GM21576 (cell line): ENCODE data around the gene LMNA.
"Not testable (repeated sequence)": the region's sequence is repeated elsewhere in the genome, so short reads cannot be mapped to it uniquely, and the experiment has no call there.

Experiments
- ATAC-seq: cut with Tn5 transposase; IDR thresholded peaks from one replicate; pipeline ENCODE4 v1.9.1; 2021; ENCODE audit warnings: mild to moderate bottlenecking, moderate library complexity; ENCODE audit not compliant: unreplicated experiment

LMNA gene

DNA sequence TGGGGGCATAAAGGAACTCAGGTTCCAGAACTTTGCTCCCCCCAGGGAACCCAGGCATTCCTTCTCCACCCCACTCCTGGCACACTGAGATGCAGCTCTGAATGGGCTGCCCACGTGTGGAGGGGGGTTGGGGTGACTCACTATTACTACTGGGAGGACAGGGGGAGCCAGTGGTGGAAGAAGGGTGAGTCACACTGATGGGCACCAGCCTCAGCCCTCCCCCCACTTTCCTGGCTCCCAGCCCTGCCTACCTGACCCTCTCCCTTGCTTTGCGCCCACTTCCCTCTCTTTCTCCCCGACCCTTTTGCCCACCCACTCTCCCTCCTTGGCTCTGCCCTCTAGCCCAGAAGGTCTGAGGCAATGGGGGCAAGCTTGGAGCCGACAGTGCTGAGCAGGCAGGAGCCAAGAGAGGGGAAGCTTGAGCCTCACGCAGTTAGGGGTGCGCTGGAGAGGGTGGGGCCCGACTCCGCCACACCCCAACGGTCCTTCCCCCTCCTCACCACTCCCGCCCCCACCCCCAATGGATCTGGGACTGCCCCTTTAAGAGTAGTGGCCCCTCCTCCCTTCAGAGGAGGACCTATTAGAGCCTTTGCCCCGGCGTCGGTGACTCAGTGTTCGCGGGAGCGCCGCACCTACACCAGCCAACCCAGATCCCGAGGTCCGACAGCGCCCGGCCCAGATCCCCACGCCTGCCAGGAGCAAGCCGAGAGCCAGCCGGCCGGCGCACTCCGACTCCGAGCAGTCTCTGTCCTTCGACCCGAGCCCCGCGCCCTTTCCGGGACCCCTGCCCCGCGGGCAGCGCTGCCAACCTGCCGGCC is at the start of gene LMNA:
TSS of gene LMNA (plus strand) at position 611 of the 818 bp plus-strand sequence. CDS start 208 bp downstream, outside the sequence.
- ATAC-seq = peak; percentile 62

DNA sequence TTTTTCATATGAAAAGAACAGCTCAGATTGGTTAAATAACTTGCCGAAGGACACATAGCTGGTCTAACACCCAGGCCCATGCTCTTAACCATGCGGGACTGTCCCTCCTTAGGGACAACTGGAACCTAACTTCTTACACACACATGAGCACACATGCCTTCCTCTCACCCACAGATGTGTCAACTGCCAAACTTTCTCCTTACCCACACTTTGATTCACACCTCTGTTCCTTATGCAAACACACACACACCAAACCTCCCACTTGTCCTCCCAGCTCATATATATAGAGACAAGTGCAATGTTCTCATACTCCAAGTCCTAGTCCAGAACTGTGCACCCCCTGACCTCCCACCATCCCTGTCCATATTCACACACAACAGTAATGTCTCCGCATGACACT is 49.3 kb upstream of the LMNA start:
- ATAC-seq = no peak

DNA sequence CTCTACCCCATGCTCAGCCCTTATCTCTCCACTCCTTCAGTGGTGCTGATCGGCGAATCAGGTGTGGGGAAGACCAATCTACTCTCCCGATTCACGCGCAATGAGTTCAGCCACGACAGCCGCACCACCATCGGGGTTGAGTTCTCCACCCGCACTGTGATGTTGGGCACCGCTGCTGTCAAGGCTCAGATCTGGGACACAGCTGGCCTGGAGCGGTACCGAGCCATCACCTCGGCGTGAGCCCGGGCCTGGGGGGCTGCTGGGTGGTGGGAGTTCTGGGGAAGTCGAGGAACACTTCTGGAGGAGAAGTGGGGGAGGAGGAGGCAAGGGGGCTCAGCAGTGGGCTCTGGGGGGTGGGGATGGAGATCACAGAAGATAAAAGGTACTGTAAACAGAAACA is 48.6 kb upstream of the LMNA start:
- no peak for ATAC-seq

DNA sequence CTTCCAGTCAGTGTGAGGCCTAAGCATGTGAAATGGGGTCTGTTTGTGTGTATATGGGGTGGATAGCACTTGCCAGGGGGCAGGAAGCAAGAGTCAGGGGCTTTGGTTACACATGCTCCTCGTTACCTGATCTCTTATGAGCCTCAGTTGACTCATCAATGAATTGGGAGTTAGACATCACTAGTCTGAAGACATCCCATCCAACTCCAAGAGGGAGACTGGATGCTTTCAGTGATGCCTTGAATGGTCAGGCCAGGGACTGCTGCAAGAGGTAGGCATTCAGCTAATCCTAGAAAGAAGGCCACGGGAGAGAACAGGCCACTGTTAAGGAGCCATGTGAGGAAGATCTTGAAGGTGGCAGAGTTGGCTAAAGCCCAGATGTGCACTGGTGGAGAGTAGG is 47.2 kb upstream of the LMNA start:
- ATAC-seq = no peak

DNA sequence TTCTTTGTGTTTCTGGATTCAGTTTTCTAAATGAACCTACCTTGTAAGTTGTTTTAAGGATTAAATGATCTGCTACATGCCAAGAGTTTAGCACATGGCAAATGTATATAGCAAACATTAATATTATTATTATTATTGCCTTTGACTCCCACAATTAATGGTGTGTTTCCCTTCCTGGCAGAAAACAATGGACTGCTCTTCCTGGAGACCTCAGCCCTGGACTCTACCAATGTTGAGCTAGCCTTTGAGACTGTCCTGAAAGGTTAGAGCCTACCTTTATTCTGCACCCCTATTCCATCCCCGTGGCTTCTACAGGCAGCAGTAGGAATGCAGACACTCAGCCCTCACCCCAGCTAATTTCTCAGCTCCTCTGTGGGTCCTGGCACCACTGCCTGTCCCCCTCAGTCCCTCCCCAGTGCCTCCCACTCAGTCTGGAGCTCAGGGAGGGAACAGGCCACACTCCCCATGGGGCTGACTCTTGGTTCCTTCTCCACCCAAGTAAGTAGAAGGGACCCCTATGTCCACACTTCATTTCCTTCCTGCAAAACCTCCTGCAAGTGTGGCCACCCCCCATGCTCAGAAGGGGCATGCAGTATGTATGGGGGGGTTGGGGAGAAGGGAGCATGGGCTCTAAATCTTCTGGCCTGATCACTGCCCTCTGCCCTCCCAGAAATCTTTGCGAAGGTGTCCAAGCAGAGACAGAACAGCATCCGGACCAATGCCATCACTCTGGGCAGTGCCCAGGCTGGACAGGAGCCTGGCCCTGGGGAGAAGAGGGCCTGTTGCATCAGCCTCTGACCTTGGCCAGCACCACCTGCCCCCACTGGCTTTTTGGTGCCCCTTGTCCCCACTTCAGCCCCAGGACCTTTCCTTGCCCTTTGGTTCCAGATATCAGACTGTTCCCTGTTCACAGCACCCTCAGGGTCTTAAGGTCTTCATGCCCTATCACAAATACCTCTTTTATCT is 44.7 kb upstream of the LMNA start:
- ATAC-seq = no peak

DNA sequence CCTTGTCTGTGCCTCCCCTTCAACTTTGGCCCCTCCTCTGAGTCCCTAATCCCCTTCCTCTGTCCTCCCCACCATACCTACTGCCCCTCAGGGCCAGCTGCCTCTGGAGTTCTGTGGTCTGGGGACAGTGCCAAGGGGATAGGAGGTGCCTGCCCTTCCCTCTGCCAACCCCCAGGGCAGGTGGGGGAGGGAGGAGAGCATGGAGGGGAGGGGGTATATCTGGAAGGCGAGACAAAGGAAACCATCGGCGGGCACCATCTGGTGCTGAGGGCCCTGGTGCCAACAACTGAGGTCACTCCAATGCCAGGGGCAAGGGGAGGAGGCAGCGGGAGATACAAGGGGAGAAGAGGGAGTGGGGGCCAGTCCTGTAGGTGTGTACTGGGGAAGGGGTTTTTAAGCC is 44.0 kb upstream of the LMNA start:
- ATAC-seq = no peak

DNA sequence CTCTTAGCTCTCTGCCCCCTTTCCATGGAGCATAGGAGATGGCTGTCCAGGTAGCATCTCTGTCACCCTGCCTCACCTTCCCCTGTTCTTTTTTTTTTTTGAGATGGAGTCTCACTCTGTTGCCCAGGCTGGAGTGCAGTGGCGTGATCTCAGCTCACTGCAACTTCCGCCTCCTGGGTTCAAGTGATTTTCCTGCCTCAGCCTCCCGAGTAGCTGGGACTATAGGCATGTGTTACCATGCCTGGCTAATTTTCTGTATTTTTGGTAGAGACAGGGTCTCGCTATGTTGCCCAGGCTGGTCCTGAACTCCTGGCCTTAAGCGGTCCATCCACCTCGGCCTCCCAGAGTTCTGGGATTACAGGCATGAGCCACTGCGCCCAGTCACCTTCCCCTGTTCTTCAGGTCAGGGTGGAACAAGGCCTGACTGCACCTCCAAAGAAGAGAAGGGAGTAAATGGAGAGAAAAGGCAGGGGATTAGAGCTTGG is 43.1 kb upstream of the LMNA start:
- not testable (repeated sequence) for ATAC-seq

DNA sequence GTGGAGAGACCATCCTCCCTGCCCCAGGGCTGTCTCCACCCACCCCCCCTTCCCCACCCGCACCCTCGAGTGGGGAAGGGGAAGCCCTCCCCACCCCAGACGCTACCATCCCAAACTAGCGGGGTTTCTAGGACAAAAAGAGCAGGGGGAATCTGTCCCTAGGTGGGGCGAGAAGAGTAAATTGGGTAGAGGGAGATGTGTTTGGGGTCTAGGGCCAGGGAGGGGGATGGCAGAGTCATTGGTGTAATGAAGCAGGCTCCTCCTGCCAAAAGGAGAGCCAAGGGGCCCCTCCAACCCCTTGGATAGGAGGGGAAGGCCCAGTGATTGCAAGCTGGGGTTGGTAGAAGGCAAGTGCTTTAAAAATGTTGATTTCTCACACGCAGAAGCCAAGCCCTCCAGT is 42.3 kb upstream of the LMNA start:
- ATAC-seq = no peak

DNA sequence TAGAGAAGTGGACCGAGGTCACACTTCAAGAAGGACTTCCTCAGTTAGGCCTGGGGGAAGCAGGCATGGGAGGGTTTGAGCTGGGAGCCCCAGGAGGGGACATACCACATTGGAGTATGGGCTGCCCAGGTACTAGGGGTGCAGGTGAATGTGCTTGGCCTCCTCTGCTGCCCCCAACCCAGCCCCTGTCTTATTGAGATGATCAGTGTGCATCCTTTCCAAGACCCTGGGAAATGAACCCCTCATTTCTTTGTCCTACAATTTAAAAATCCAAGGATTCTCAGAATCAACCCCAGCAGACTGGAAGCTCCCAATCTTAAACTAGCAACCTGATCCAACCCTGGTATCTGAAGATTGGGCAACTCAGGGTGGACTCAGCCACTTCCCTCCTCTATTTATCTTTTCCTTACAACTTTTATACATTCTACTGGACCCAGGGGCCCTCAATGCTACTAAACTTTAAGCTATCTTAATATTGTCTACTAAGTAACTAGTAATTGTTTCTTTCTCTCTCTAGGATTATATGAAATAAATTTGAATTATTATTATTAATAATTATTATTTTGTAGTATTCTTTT is 41.3 kb upstream of the LMNA start:
- no peak for ATAC-seq

DNA sequence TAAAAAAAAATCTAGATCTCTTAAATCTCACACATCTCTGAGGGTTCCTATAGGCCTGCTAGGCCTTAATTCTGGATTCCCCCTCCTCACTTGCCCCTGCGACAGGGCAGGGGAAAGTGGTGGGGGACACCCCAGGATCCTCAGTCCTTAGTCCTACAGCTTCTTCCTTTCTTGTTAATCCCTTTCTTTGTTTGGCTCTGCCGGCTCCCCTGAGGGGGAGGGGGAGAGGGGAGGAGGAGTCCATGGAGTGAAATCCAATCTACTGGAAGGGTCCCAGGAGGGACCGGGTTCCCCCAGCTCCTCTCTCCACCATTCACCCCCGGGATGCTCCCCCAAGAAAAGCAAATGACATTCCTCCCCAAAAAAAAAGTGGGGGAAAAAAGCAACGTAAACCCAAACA is 40.8 kb upstream of the LMNA start:
- no peak for ATAC-seq

DNA sequence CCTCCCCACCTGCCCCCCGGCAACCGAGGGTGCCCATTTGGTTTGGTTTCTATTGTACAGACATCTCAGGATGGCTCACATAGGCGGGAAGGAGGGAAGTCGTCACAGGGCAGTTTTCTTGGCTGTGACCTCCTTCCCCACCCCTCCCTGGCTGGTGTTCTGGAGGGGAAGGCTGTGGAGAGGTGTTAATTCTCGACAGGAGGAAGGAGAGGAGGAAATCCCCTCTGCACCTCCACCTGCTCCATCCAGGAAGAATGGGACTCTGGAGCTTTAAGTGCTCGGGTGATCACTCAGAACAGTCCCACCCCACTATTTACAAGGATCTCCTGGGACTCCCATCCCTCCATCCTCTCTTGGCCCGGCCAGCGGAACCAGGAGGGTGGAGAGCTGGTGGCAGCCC is 39.9 kb upstream of the LMNA start:
- no peak for ATAC-seq

DNA sequence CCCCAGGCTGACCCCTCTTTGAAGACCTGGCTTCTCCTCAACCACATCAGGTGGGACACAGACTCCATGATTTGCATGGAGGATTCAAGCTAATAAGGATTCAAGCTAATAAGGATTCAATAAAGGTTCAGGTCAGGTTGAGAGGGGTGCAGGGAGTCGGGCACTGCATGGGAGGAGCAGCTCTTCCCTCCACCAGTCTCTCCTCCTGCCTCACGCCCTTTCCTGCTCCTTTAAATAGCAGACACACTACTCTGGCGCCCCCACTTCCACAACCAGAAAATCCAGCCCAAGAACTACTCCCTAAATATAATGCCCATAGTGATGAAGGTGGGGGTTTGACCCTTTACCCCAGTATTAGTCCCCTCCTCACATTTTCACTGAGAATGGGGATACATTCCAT is 39.3 kb upstream of the LMNA start:
- ATAC-seq = no peak

DNA sequence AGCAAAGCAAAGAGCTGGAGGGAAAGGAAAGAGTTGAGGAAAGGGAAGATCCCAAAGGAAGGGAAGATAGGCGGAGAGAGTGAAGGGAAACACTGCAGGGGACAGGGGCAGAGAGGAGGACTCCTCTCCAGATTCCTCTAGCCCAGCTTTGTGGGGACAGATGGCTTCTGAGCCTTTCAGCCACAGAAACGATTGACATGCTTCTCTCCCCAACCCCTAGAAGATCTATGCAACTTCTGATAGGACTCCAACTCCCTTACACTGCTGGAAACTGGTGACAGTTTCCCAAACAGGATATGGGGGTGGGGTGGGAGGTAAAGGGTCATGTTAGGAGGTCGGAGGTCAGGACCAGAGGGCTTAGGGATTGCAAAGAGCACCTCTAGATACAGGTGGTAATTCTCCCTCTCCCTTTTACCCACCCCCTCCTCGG is 38.7 kb upstream of the LMNA start:
- ATAC-seq = no peak

DNA sequence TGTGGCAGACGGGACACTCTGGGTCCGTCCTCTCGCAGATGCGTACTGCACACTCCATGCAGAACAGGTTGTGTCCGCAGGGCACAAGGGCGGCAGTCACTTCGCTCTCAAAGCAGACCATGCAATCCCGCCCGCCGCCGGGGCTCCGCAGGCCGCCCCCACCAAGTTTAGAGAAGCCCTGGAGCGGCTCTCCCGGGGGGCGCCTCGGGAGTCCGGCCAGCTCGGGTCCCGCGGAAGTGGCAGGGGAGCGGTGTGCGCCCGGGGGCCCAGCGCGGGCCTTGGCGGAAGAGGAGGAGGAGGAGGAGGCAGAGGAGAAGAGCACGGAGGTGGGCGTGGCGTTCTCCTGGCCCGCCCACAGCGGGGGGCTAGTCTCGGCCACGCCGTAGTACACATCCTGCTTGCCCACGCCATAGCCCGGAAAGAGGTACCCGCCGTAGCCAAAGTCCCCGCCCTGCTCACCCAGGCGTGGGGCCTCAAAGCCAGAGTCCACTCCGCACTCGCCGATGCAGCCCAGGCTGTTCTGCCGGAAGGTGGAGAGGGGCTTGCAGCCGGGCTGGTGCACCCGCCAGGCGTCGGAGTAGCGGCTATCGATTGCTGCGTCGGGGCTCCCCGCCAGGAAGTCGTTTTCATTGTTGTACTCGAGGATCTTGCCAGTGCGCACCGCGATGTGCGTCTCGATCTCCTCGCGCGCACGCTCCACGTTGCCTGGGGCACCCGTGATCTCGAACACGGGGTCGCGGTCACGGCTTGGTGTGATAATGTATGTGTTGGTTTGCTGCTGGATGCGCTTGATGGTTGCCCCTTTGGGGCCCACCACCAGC is 37.7 kb upstream of the LMNA start:
- ATAC-seq = peak; percentile 58

DNA sequence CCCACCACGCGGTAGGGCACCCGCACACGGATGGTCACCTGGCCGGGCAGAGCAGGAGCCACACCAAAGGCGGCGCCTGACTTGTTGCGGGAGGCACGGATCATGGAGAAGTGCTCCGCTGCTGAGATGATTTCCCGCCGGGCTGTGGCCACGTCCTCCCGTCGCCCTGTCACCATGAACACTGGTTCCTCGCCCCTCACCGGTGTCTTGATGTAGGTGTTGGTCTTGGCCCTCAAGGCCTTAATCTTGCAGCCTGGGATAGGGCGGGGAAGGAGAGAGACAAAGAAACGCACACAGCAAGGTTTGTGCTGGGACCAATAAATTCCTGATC is 37.1 kb upstream of the LMNA start:
- no peak for ATAC-seq

DNA sequence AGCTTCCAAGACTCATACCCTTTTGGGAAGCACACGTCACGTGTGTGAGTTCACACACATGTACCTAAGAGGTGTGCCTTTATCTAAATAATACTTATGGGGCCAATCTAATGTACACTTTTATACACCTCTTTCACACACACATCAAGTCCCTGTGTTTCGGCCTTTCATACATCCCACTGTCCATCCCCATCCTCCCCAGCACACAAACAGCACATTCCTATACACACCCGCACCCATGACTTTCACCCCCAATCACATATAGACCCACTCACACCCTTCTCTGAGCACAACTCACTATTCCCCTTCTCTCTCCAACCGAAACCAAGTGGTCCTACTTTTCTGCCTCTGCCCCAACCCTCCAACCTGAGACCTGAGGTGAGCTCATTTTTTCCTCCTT is 35.8 kb upstream of the LMNA start:
- ATAC-seq = no peak

DNA sequence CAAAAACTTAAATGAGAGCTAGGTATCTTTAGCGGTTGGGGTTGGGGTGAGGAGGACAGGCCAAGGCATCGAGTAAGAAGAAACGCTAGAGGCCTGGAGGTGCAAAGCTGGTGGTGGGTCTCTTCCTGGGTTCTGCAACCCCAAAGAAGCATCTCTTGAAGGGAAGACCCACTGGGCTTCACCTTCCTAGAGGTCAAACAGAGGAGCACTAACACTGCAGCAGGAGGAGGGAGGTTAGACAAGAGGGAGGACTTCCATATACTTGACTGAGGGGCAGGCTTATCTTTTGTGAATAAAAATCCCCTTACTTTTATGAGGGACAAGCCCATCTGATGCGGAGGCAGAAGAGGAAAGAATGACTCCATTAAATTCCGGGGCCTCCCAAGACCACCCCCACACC is 34.7 kb upstream of the LMNA start:
- ATAC-seq = no peak

DNA sequence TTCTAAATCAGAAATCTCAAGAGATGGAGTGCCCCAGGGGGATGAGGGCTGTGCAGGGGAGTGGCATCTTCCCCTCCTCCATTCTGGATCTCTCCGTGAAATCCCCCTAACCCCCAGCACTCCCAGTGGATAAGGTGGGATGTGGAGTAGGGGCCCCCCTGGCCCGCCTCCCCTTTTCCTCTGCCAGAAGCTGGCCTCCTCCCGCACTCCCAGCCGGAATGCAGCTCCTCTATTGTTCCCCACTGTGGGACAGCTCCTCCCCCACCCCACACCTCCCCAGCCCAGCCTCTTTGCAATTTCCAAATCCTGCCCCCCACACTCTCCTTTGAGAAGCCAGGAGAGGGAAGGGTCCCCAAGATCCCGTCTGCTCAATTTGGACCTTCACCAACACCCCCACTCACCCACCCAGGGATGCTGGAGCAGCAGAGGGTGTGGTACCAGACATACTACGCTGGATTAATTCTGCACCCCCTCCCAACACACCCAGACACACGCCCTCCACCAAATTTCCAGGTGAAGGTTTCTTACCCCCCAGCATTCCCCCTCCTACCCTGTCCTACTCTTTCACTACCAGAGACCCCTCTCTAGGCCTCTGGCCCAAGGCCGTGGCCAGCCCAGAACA is 34.2 kb upstream of the LMNA start:
- ATAC-seq = no peak

DNA sequence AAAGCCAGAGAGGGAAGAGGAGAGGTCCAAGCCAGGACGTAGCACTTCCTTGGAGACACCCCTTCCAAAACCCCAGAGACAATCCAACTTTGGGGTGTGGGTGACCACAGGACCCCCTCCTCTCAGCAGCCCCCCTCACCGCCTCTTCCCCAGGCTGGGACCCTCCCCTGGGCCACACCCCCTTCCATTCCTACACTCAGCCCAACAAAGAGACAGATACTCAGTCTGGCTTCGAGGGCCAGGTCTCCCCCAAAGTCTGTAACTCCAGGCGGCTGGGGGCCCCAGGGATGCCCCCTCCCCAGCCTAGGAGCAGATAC is 33.7 kb upstream of the LMNA start:
- ATAC-seq = no peak

DNA sequence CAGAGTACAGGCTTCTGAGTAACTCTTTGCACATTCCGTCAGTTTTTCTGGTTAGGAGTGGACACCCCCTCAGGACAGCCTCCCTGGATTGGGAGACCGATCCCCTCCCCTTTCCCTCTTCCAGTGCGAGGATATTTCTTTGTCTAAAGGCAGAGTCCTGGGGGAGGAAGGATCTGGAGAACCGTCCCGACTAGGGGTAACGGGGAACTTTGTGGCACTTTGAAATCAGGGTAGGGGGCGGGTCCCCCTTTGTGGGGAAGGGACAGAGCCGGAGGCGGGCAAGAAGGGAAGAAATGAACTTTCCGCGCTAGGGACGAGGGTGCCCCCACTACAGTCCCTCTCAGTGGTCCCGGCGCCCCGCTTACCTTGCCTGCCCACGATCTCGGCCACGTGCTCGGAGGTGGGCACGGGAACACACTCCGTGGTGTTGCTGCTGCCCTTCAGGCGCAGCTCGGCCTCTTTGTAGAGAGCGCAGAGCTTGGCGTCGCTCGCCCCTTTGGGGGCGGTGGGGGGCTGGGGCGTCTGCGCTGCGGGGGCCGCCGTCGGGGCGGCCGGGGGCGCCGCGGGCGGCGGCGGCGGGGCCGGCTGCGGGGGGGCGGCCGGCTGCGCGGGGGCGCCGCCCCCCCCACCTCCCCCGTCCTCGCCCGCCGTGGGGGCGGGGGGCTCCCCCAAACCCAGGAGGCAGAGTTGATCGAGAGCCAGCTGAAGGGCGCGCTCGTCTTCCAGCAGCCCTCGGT is 33.2 kb upstream of the LMNA start:
- no peak for ATAC-seq
